NB4 (cell line): Measurements from ENCODE around the gene CHST15.

Experiments used
- DNase-seq: peaks from one replicate; pipeline ENCODE4 v3.0.0; 2010; ENCODE audit warnings: low read depth
- H3K4me3 ChIP-seq: one replicate; pipeline ENCODE4 v1.5.1; 2011; ENCODE audit warnings: mild to moderate bottlenecking, low read depth, low read length, moderate library complexity
- CTCF ChIP-seq: IDR thresholded peaks from one replicate; pipeline ENCODE4 v1.5.1; 2012; ENCODE audit warnings: low read depth, low read length
- MAX ChIP-seq: IDR thresholded peaks from 2 replicates; pipeline ENCODE4 v1.6.1; 2011; ENCODE audit warnings: low read depth, low read length
- MYC ChIP-seq: IDR thresholded peaks from 2 replicates; pipeline ENCODE4 v1.6.1; 2011; ENCODE audit warnings: low read depth, low read length
- POLR2A ChIP-seq: IDR thresholded peaks from 2 replicates; pipeline ENCODE4 v1.6.1; 2011; ENCODE audit warnings: mild to moderate bottlenecking; ENCODE audit not compliant: insufficient read length; ENCODE audit errors: extremely low read depth

CHST15 gene

GRCh38 chr10:124011464-124011863 is 81.9 kb downstream of the CHST15 start:
- DNase-seq: no peak
- TF ChIP-seq MYC (no peak), POLR2A (no peak), CTCF (no peak), MAX (no peak)
- H3K4me3 ChIP-seq: no peak overlapping the region

- DNase-seq: no peak
- TF ChIP-seq MYC (no peak), MAX (no peak), POLR2A (no peak), CTCF (no peak)
- H3K4me3 ChIP-seq: no peak overlapping the region
These were observed 82.8 kb downstream of the CHST15 start for GRCh38 chr10:124010563-124011131.

GRCh38 chr10:124010024-124010423 is 83.4 kb downstream of the CHST15 start:
- TF ChIP-seq MAX: no peak
- no peak for TF ChIP-seq POLR2A
- no peak for TF ChIP-seq CTCF
- no peak for TF ChIP-seq MYC
- H3K4me3 ChIP-seq: no peak overlapping the region
- no peak for DNase-seq

- TF ChIP-seq POLR2A (no peak), MAX (no peak), MYC (no peak), CTCF (no peak)
- no peak overlapping the region for H3K4me3 ChIP-seq
- no peak for DNase-seq
These were observed 84.0 kb downstream of the CHST15 start for GRCh38 chr10:124009231-124010015.

GRCh38 chr10:124008681-124009080 is 84.7 kb downstream of the CHST15 start:
- DNase-seq: no peak
- H3K4me3 ChIP-seq: no peak overlapping the region
- TF ChIP-seq MAX (no peak), POLR2A (no peak), CTCF (no peak), MYC (no peak)
